HG03457 (cell line): Measurements from ENCODE around the gene ARCN1.
"Not testable (repeated sequence)": the region's sequence is repeated elsewhere in the genome, so short reads cannot be mapped to it uniquely, and the experiment has no call there.

Experiments
- ATAC-seq: cut with Tn5 transposase; IDR thresholded peaks from one replicate; pipeline ENCODE4 v1.9.1; 2021; ENCODE audit warnings: moderate number of reproducible peaks; ENCODE audit not compliant: unreplicated experiment

ARCN1 gene

DNA sequence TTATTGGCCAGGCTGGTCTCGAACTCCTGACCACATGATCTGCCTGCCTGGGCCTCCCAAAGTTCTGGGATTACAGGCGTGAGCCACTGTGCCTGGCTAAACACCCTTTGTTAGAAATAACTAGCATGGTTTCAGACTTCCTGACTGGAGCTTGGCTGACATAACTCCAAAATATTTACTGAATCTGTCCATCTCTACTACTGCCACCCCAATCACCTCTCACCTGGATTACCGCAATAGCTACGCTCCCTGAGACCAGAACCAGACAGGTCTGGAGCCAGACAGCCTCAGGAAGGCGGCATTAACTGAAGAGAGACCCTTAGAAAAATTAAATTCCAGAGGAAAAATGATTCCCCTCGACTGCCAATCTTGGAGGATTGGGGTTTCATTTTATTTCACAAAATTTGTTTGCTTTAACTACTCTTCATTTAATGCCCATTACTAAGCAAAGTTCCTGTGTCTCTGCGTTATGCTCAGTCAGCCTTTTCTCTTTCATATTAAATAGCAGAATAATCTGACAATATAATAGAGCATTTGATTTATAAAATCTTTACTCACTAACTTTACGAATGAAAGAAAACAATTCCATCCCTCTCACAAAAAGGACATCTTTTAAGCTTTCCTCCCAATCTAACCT lies 28.1 kb upstream of the ARCN1 start:
- no peak for ATAC-seq

DNA sequence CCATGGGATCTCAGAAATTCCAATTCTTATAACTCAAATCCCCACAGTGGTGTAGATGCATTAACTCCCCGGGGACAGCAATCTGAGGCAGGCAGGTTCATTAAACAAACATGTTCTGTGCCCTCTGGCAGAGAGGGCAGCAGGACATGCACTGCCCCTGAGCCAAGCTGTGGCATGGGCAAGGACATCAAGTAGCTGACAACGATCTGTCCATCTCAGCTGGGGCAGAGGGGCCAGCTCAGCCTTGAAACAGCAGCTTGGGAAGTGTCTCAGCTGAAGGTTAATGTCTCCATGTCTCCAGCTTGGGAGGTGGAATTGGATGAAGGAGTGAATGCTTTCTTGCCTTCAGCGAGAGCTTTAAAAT lies 27.6 kb upstream of the ARCN1 start:
- no peak for ATAC-seq

DNA sequence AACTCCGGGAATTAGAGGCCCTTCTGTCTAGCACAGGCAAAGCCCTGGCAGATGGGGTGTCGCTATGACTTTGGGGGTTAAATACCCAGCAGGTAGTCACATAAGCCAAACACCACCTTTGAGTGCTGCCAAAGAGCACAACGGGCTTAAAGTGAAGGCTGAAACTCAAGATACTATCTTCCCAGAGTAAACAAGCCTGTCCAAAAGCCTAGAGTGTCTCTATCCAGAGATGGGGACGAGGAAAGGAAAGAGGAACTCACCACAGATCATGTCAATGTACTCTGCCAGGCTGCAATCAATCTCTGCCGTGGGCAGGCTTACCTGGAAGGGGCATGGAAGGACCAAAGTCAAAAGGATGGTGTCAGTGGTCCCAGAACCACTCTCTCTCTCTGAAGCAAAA lies 26.7 kb upstream of the ARCN1 start:
- ATAC-seq, result no peak

DNA sequence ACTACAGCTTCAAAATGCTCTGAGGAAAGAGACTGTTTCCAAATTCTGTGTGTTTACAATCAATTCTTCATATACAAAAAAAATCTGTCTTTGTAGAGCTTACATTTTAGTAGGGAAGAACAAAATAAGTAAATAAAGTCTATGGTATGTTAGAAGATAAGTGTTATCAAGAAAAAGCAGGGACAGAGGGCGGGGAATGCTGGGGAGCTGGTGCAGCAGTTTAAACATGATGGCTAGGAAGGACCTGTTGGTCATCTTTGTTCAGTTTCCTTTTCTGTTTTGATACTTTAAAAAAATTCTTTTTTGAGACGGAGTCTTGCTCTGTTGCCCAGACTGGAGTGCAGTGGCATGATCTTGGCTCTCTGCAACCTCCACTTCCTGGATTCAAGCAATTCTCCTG lies 25.1 kb upstream of the ARCN1 start:
- ATAC-seq, result no peak

DNA sequence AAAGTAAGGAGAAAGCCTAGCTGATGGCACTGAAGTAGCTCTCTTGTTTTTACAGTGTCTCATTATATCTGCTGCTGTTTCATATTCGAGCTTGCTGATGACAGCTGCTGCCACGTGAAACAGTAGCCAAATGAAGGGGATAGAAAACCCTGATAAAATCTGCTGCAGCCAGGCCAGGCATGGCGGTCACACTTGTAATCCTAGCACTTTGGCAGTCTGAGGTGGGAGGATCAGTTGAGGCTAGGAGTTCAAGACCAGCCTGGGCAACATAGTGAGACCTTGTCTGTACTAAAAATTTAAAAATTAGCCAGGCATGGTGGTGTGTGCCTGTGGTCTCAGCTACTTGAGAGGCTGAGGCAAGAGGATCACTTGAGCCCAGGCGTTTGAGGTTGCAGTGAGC lies 19.9 kb upstream of the ARCN1 start:
- ATAC-seq, result no peak

DNA sequence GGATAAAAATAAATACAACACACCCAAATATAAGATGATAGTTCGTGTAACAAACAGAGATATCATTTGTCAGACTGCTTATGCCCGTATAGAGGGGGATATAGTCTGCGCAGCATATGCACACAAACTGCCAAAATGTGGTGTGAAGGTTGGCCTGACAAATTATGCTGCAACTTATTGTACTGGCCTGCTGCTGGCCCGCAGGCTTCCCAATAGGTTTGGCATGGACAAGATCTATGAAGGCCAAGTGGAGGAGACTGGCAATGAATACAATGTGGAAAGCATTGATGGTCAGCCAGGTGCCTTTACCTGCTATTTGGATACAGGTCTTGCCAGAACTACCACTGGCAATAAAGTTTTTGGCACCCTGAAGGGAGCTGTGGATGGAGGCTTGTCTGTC lies 11.4 kb upstream of the ARCN1 start:
- ATAC-seq, result no peak

DNA sequence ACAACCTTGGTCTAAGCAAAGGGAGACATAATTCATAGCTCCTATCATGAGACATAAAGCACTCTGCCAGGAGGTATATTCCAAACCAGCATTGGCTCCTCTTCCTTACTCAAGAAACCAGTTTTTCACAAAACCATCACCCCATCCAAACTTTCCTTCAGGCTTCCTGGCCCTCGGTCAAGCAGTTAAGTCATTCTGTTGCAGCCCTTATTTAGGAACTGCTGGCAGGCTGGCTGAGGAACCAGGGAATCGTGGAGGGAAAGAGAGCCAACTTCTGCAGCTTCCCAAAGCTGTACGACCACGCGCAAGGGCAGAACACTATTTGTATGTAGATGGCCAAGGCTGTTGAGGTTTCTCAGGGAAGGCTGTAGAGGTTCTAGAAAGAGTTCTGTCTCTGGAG lies 7.2 kb upstream of the ARCN1 start:
- ATAC-seq, result no peak

DNA sequence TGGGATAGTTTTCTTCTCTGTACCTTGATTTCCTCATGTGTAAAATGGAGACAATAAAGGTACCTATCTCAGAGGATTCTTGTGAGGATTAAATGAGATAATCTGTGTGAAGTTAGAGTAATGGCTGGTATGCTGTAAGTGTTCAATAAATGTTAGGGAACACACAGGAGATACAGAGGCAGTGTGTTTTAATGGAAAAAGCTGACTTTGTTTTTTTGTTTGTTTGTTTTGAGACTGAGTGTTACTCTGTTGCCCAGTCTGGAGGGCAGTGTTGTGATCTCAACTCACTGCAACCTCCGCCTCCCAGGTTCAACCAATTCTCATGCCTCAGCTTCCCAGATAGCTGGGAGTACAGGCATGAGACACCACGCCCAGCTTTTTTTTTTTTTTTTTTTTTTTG lies 2.5 kb upstream of the ARCN1 start:
- no peak for ATAC-seq

DNA sequence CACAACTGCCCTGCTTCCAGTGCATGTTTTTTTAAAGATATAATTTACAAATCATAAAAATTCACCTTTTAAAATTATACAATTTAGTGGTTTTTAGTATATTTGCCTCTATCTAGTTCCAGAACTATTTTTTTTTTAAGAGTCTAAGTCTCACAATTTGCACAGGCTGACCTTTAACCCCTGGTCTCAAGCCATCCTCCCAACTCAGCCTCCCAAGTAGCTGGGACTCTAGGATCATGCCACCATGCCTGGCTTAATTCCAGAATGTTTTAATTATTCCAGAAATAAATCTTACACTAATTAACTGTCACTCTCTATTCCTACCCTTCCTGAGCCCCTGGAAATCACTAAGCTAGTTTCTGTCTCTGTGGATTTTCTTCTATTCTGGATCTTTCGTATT lies 1.4 kb upstream of the ARCN1 start:
- ATAC-seq, result no peak

DNA sequence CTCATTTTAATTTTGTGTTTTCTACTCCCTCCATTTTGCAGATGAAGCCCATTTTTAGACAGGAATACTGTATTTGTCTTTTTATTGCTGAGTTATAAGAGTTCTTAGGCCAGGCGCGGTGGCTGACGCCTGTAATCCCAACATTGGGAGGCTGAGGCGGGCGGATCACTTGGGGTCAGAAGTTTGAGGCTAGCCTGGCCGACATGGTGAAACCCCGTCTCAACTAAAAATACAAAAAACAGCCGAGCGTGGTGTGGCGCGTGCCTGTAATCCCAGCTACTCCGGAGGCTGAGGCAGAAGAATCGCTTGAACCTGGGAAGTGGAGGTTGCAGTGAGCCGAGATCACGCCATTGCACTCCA lies 528 bp upstream of the ARCN1 start:
- not testable (repeated sequence) for ATAC-seq

DNA sequence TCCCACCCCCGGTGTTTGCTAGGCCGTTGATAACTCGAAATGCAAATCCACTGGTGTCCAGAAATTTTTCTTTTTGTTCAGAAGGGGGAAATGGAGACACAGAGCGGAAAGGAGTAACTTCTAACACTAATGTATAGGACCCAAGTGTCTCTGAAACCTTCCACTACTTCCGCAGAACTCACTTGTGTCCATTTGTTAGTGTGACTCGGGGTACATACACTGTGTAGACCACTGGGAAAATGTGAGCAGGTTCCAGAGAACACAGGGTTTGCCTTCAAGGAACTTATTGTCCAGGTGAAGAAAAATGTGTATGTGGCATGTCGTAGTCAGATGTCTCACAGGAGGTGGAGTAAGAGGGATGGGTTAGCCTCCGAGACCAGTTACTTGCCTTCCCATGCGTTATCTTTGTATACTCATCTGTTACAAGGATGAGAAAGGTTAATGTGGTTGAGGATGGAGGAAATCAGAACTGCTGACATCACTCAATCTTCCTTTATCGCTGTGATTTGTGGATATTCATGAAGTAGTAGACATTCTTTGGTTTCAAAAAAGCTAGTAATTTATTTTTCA lies 857 bp downstream of the ARCN1 start:
- ATAC-seq, result no peak

DNA sequence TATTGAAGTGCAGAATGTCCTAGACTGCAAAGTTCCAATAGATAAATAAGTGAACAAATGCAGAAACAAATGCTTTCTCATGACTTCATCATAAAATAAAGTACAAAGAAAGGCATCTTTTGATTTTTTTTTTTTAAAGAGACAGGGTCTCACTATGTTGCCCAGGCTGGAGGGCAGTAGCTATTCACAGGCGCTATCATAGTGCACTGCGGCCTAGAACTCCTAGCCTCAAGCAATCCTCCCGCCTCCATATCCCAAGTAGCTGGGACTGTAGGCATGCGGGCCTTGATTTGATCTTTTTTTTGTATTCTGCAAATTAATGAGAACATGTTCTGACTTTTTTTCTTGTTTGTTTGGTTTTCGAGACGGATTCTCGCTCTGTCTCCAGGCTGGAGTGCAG lies 2.4 kb downstream of the ARCN1 start:
- ATAC-seq, result no peak

DNA sequence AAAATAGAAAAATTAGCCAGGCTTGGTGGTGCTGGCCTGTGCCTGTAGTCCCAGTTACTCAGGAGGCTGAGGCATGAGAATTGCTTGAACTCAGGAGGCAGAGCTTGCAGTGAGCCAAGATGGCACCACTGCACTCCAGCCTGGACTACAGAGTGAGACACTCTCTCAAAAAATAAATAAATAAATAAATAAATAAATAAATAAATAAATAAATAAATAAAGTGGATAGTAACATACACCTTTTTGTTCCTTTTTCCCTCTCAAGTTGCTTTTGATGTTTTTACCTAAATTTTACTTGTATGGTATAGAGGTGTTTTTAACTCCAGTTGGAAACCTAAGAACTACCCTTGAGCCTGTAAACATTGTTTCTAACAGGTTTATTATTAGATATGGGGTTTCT lies 5.8 kb downstream of the ARCN1 start:
- ATAC-seq, result not testable (repeated sequence)

DNA sequence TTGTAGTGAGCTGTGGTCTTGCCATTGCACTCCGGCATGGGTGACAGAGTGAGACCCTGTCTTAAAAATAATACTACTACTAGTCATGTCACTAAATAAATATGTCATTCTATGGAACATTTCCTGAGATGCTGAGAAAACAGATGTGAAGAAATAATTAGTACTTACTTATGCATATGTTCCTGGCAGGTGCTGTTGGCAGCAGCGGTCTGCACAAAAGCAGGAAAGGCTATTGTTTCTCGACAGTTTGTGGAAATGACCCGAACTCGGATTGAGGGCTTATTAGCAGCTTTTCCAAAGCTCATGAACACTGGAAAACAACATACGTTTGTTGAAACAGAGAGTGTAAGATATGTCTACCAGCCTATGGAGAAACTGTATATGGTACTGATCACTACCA lies 8.8 kb downstream of the ARCN1 start:
- no peak for ATAC-seq

DNA sequence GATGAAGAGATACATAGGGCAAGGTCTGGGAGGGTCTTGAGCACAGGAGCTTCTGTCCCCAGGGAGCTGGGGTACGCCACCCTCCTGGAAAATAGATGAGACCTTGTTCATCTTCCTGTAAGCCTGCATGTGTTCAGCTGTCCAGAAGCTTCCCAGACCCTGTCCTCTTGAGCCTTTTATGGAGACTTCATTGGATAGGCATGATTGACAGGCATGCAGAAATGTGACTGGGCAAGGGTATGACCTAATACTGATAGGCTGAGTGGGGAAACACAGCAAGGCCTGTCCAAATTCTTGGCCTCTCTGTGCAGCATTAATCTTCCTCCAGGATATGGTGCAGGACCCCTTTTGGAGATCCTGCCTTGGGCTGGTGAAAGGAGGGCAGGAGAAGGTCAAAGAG lies 15.7 kb downstream of the ARCN1 start:
- no peak for ATAC-seq

DNA sequence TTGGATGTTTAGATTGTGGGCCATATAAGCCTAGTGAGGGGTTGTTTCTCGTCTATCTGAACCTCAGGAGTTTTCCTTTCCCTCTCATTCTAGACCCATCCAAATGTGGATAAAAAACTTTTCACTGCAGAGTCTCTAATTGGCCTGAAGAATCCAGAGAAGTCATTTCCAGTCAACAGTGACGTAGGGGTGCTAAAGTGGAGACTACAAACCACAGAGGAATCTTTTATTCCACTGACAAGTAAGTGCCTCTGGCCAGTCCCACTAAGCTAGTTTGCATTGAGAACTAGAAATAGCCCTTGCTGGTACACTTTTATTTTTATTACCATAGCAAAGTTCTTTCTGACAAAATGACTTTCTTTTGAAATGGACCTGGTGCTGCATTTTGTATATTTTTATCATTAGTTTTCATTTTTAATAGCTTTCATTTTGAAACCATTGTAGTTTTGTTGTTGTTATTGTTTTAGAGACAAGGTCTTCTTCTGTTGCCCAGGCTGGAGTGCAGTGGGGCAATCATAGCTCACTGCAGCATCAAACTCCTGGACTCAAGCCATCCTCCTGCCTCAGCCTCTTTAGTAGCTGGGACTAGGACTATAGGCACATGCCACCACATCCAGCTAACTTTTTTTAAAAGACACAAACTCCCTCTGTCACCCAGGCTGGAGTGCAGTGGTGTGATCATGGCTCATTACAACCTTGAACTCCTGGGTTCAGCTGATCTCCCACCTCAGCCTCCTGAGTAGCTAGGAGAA lies 20.6 kb downstream of the ARCN1 start:
- ATAC-seq, result no peak

DNA sequence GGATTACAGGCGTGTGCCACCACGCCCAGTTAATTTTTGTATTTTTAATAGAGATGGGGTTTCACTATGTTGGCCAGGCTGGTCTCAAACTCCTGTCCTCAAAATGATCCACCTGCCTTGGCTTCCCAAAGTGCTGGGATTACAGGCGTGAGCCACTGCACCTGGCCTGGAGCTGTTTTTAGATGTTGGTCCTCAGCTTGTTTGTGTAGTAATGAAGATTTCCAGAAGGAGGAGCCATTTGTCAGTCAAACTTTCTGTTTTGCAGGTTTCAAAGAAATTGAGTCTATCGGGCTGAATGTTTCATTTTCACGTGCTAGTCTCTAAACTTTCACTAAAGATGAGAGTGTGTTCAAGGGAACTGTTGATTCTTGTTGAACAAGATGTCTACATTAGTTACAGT lies 22.8 kb downstream of the ARCN1 start:
- not testable (repeated sequence) for ATAC-seq

DNA sequence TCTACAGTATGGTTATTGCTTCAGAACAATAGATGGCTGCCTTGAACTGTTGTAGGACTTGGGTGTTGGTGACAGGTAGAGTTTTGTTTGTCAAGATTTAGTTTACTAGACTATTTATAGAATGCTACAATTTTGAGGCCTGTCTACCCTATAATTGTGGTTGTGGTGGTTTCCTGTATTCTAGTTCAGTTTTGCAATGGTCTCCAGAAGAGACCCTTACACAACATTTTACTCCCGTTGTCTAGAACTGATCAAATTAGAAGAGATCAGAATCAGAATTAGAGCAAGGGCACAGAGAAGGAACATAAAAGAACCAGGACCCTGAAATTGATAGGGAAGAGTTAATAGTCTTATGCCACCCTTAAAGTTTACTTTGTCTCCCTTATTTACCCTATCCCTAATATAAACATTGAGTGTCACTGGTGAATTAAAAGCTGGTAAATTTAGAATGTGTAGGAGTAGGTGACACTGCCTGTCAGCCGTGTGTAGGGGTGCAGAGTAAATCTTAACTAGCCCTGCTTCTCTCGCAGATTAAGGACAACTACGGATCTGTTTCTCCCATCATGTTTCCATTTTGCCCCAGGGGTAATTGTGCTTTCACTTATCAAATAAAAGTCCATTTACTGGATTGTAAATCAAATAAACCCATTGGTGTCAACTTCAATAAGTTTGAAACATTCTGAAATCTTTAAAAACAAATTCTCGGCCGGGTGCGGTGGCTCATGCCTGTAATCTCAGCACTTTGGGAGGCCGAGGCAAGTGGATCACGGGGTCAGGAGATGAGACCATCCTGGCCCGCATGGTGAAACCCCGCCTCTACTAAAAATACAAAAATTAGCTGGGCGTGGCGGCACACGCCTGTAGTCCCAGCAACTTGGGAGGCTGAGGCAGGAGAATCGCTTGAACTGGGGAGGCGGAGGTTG lies 24.3 kb downstream of the ARCN1 start:
- ATAC-seq, result no peak

DNA sequence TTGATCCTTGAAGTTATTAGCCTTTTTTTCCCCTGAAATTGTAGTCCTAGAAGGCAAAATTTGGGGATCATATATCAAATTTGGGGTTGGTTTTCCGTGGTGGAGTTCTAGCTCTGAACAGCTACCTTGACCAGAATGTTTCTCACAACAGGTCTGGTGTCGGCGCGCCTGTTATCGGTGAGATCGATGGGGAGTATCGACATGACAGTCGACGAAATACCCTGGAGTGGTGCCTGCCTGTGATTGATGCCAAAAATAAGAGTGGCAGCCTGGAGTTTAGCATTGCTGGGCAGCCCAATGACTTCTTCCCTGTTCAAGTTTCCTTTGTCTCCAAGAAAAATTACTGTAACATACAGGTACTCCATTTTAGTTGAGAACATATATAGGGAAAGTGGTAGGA lies 25.3 kb downstream of the ARCN1 start:
- ATAC-seq, result no peak

DNA sequence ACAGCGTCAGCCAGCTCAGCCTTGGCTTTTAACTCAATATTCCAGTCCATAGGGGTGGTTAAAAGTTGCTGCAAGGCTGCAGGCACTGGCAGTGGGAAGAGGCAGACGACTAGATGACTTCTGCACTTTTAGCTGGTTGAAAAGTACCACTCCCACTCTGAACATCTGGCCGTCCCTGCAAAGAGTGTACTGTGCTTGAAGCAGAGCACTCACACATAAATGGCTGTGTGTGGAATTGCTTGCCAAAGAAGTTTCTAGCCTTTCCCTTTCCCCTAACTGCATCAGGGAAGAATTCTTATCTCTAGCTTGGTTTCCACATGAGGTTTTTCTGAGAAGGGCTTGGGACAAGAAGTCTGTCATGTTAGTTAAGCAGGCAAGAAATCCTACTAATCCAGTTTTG lies 30.1 kb downstream of the ARCN1 start:
- ATAC-seq, result no peak

DNA sequence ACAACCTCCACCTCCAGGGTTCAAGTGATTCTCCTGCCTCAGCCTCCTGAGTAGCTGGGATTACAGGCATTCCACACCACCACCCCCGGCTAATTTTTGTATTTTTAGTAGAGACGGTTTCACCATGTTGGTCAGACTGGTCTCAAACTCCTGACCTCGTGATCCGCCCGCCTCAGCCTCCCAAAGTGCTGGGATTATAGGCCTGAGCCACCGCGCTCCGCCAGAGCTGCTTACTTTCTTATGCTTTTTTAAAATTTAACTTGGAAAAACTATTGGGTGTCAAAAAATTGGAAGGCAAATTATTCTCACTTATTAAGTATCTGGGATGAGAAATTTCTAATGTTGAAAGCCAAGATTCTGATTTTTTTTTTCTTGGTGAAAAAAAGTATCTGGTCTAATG lies 31.5 kb downstream of the ARCN1 start:
- not testable (repeated sequence) for ATAC-seq

DNA sequence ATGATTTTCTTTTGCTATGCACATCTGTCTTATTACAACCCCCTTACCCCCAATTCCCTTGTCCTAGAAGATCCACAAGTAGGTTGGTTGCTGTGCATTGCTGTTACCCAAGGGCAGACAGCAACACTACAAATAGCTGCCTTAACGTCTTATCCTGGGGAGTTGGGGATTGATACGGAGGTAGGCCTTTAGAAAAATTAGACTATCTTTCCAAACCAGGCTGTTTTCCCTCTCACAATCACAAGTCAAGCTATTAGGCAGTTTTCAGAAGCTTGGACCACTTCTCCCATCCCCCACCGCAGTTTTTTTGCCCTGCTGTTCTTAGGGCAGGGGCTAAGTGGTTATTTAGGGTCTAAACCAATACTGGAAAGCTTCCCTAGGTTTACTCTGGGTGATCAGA lies 32.4 kb downstream of the ARCN1 start:
- no peak for ATAC-seq
